ENCODE measurements around the gene OR10H1.

OR10H1 gene

DNA sequence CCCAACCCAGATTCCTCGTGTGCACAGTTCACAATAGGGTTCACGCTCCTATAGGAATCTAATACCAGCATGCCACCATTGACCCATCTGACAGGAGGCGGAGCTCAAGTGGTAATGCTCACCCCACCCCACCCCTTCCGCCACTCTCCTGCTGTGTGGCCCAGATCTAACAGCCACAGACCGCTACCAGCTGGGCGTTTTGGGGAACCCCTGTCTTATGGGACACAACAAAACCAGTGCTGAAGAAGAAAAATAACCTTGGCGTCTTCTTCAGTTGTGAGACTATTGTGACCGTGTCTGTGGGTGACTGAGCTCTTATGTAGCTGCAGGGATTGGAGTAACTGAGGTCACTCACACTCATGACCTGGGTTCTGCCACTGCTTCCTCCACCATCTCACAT, 5.2 kb upstream of the OR10H1 start:
- Histone ChIP-seq H2BK15ac (ENCODE audit: low read depth, poor library complexity, severe bottlenecking) (no peak overlapping the region), H3K79me1 (replicated peaks; ENCODE audit: low read length, poor library complexity, severe bottlenecking) (no peaks in the 10 kb centered on the region), H2BK5ac (ENCODE audit: low read depth, low read length, poor library complexity, severe bottlenecking) (no peak overlapping the region), H3K23ac (ENCODE audit: low read length in 2 of 2) (no peak overlapping the region), H4K91ac (ENCODE audit: low read length) (no peak overlapping the region), H3K4me1 (ENCODE audit: control insufficient read depth, insufficient read depth, low read depth, low read length) (no peaks in the 10 kb centered on the region), H3K4me3 (ENCODE audit: insufficient read depth in 1 of 2, low read depth in 1 of 2, low read length in 2 of 2) (no peak overlapping the region), H3K27ac (ENCODE audit: low read length, poor library complexity, severe bottlenecking) (no peak overlapping the region), H2AK5ac (ENCODE audit: low read length, severe bottlenecking) (no peak overlapping the region), H3K18ac (ENCODE audit: low read depth in 1 of 2, low read length in 2 of 2) (no peak overlapping the region), H3K27me3 (ENCODE audit: control insufficient read depth in 1 of 2, insufficient read depth in 1 of 2, low read length in 2 of 2) (no peaks in the 10 kb centered on the region), H3K4ac (ENCODE audit: low read depth in 1 of 2, low read length in 2 of 2) (no peak overlapping the region), H2AFZ (ENCODE audit: low read depth, low read length) (no peak overlapping the region), H2BK12ac (ENCODE audit: low read length in 2 of 2) (no peak overlapping the region), H2BK120ac (ENCODE audit: low read depth, low read length) (no peak overlapping the region), H3K9me3 (ENCODE audit: control insufficient read depth, low read length) (no peaks in the 10 kb centered on the region), H3K14ac (ENCODE audit: low read length in 2 of 2) (no peak overlapping the region), H3K9ac (ENCODE audit: low read length) (no peak overlapping the region), H4K8ac (ENCODE audit: low read length) (no peak overlapping the region), H3K36me3 (ENCODE audit: control insufficient read depth in 1 of 2, insufficient read depth in 2 of 2, low read depth in 1 of 2, low read length in 2 of 2) (no peaks in the 10 kb centered on the region), H3K4me2 (ENCODE audit: low read length, poor library complexity, severe bottlenecking) (no peak overlapping the region)
- no peak for DNase-seq
- WGBS = 74% methylated on average over 8 of the region's 8 CpGs

DNA sequence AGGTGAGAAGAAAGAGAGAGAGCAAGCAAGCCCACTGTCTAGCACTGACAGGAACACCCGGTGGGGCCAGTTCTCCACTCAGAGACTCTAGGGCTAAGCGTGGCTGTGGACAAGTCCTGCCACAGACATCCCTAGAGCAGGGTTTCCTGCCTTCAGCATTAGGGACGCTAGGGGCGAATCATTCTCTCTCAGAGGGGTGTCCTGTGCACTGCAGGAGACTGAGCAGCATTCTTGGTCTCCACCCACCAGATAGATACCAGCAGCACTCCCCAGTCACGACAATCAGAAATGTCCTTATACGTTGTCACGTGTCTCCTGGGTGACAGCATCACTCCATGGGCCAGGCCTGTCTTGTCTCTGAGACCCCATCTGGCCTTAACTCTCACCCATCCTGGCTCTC, 1.5 kb downstream of the OR10H1 start:
- no peak overlapping the region for H3K4me3 ChIP-seq (ENCODE audit: insufficient read depth in 1 of 2, low read depth in 1 of 2, low read length in 2 of 2)
- no peak for DNase-seq
- H2AFZ ChIP-seq (ENCODE audit: low read depth, low read length) = no peak overlapping the region
- no peak overlapping the region for H2BK15ac ChIP-seq (ENCODE audit: low read depth, poor library complexity, severe bottlenecking)
- 51% methylated on average over 7 of the region's 7 CpGs for WGBS
- H4K91ac ChIP-seq (ENCODE audit: low read length) = no peak overlapping the region
- no peak overlapping the region for H3K4me2 ChIP-seq (ENCODE audit: low read length, poor library complexity, severe bottlenecking)
- no peak overlapping the region for H3K14ac ChIP-seq (ENCODE audit: low read length in 2 of 2)
- H3K4me1 ChIP-seq (ENCODE audit: control insufficient read depth, insufficient read depth, low read depth, low read length) = no peaks in the 10 kb centered on the region
- no peak overlapping the region for H2BK120ac ChIP-seq (ENCODE audit: low read depth, low read length)
- H2BK5ac ChIP-seq (ENCODE audit: low read depth, low read length, poor library complexity, severe bottlenecking) = no peak overlapping the region
- H3K9me3 ChIP-seq (ENCODE audit: control insufficient read depth, low read length) = no peaks in the 10 kb centered on the region
- H3K79me1 ChIP-seq (replicated peaks; ENCODE audit: low read length, poor library complexity, severe bottlenecking) = no peaks in the 10 kb centered on the region
- H2BK12ac ChIP-seq (ENCODE audit: low read length in 2 of 2) = no peak overlapping the region
- no peak overlapping the region for H3K23ac ChIP-seq (ENCODE audit: low read length in 2 of 2)
- no peak overlapping the region for H4K8ac ChIP-seq (ENCODE audit: low read length)
- no peak overlapping the region for H3K4ac ChIP-seq (ENCODE audit: low read depth in 1 of 2, low read length in 2 of 2)
- H3K27me3 ChIP-seq (ENCODE audit: control insufficient read depth in 1 of 2, insufficient read depth in 1 of 2, low read length in 2 of 2) = peaks cover 0 to 33% of the 10 kb centered on the region in 2 experiments
- no peak overlapping the region for H3K9ac ChIP-seq (ENCODE audit: low read length)
- H3K36me3 ChIP-seq (ENCODE audit: control insufficient read depth in 1 of 2, insufficient read depth in 2 of 2, low read depth in 1 of 2, low read length in 2 of 2) = no peaks in the 10 kb centered on the region
- no peak overlapping the region for H3K18ac ChIP-seq (ENCODE audit: low read depth in 1 of 2, low read length in 2 of 2)
- no peak overlapping the region for H2AK5ac ChIP-seq (ENCODE audit: low read length, severe bottlenecking)
- H3K27ac ChIP-seq (ENCODE audit: low read length, poor library complexity, severe bottlenecking) = no peak overlapping the region

GRCh38 chr19:15812060-15812722, 3.3 kb downstream of the OR10H1 start:
- 18% methylated on average over 5 of the region's 6 CpGs for WGBS
- no peak overlapping the region for H2BK15ac ChIP-seq (ENCODE audit: low read depth, poor library complexity, severe bottlenecking)
- no peak overlapping the region for H3K14ac ChIP-seq (ENCODE audit: low read length in 2 of 2)
- no peaks in the 10 kb centered on the region for H3K9me3 ChIP-seq (ENCODE audit: control insufficient read depth, low read length)
- H3K23ac ChIP-seq (ENCODE audit: low read length in 2 of 2) = no peak overlapping the region
- no peak overlapping the region for H3K4me3 ChIP-seq (ENCODE audit: insufficient read depth in 1 of 2, low read depth in 1 of 2, low read length in 2 of 2)
- H2BK5ac ChIP-seq (ENCODE audit: low read depth, low read length, poor library complexity, severe bottlenecking) = no peak overlapping the region
- no peak overlapping the region for H3K18ac ChIP-seq (ENCODE audit: low read depth in 1 of 2, low read length in 2 of 2)
- H3K4ac ChIP-seq (ENCODE audit: low read depth in 1 of 2, low read length in 2 of 2) = no peak overlapping the region
- no peak overlapping the region for H3K27ac ChIP-seq (ENCODE audit: low read length, poor library complexity, severe bottlenecking)
- H2AFZ ChIP-seq (ENCODE audit: low read depth, low read length) = no peak overlapping the region
- no peak overlapping the region for H2BK120ac ChIP-seq (ENCODE audit: low read depth, low read length)
- no peak for DNase-seq
- no peak overlapping the region for H4K8ac ChIP-seq (ENCODE audit: low read length)
- H3K36me3 ChIP-seq (ENCODE audit: control insufficient read depth in 1 of 2, insufficient read depth in 2 of 2, low read depth in 1 of 2, low read length in 2 of 2) = no peaks in the 10 kb centered on the region
- no peak overlapping the region for H2AK5ac ChIP-seq (ENCODE audit: low read length, severe bottlenecking)
- no peak overlapping the region for H4K91ac ChIP-seq (ENCODE audit: low read length)
- no peaks in the 10 kb centered on the region for H3K79me1 ChIP-seq (replicated peaks; ENCODE audit: low read length, poor library complexity, severe bottlenecking)
- peaks cover 0 to 33% of the 10 kb centered on the region in 2 experiments for H3K27me3 ChIP-seq (ENCODE audit: control insufficient read depth in 1 of 2, insufficient read depth in 1 of 2, low read length in 2 of 2)
- H3K4me1 ChIP-seq (ENCODE audit: control insufficient read depth, insufficient read depth, low read depth, low read length) = no peaks in the 10 kb centered on the region
- H3K4me2 ChIP-seq (ENCODE audit: low read length, poor library complexity, severe bottlenecking) = no peak overlapping the region
- H2BK12ac ChIP-seq (ENCODE audit: low read length in 2 of 2) = no peak overlapping the region
- H3K9ac ChIP-seq (ENCODE audit: low read length) = no peak overlapping the region

DNA sequence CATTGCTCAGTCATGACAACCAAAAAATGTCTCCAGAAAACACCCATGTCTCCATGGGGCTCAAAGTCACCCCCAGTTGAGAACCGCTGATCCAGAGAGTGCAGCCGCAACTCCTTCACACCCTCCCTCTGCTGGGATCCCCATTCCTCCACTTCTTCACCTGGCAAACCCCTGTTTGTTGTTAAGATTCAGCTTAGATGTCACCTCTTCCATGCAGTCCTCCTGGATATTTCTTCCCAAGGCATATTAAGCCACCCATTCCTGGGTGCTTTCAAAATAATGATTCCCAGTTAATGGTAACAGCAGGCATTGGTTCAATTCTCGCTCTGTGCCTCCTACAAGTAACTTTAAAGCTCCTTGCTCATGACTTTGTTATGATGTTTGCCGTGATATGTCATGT, 4.0 kb downstream of the OR10H1 start:
- no peaks in the 10 kb centered on the region for H3K79me1 ChIP-seq (replicated peaks; ENCODE audit: low read length, poor library complexity, severe bottlenecking)
- 67% methylated on average over 4 of the region's 4 CpGs for WGBS
- H4K8ac ChIP-seq (ENCODE audit: low read length) = no peak overlapping the region
- H4K91ac ChIP-seq (ENCODE audit: low read length) = no peak overlapping the region
- no peaks in the 10 kb centered on the region for H3K9me3 ChIP-seq (ENCODE audit: control insufficient read depth, low read length)
- no peak overlapping the region for H3K4me2 ChIP-seq (ENCODE audit: low read length, poor library complexity, severe bottlenecking)
- H3K4me1 ChIP-seq (ENCODE audit: control insufficient read depth, insufficient read depth, low read depth, low read length) = no peaks in the 10 kb centered on the region
- H3K36me3 ChIP-seq (ENCODE audit: control insufficient read depth in 1 of 2, insufficient read depth in 2 of 2, low read depth in 1 of 2, low read length in 2 of 2) = no peaks in the 10 kb centered on the region
- H3K27me3 ChIP-seq (ENCODE audit: control insufficient read depth in 1 of 2, insufficient read depth in 1 of 2, low read length in 2 of 2) = peaks cover 0 to 33% of the 10 kb centered on the region in 2 experiments
- H3K27ac ChIP-seq (ENCODE audit: low read length, poor library complexity, severe bottlenecking) = no peak overlapping the region
- H2AFZ ChIP-seq (ENCODE audit: low read depth, low read length) = no peak overlapping the region
- no peak overlapping the region for H3K4me3 ChIP-seq (ENCODE audit: insufficient read depth in 1 of 2, low read depth in 1 of 2, low read length in 2 of 2)
- no peak overlapping the region for H2BK15ac ChIP-seq (ENCODE audit: low read depth, poor library complexity, severe bottlenecking)
- H2BK5ac ChIP-seq (ENCODE audit: low read depth, low read length, poor library complexity, severe bottlenecking) = no peak overlapping the region
- no peak overlapping the region for H3K9ac ChIP-seq (ENCODE audit: low read length)
- no peak overlapping the region for H2BK12ac ChIP-seq (ENCODE audit: low read length in 2 of 2)
- no peak for DNase-seq
- no peak overlapping the region for H2BK120ac ChIP-seq (ENCODE audit: low read depth, low read length)
- no peak overlapping the region for H2AK5ac ChIP-seq (ENCODE audit: low read length, severe bottlenecking)
- H3K18ac ChIP-seq (ENCODE audit: low read depth in 1 of 2, low read length in 2 of 2) = no peak overlapping the region
- no peak overlapping the region for H3K14ac ChIP-seq (ENCODE audit: low read length in 2 of 2)
- no peak overlapping the region for H3K4ac ChIP-seq (ENCODE audit: low read depth in 1 of 2, low read length in 2 of 2)
- H3K23ac ChIP-seq (ENCODE audit: low read length in 2 of 2) = no peak overlapping the region

Measured in mesenchymal stem cell (in vitro differentiated cells and primary cell).